HEK293 (cell line): ENCODE measurements around the gene FRMPD2.

Experiments used
- CTCF ChIA-PET: fragments of 350-600 bp; formaldehyde crosslinking; extraction: SDS; loops from one replicate; lab custom pipeline; 2021; ENCODE audit warnings: antibody characterized with exemption; lab: Yijun Ruan, JAX
- POLR2A ChIA-PET: fragments of 300-600 bp; formaldehyde crosslinking; extraction: SDS; loops from one replicate; lab custom pipeline; 2020; ENCODE audit warnings: antibody characterized with exemption, inconsistent platforms; lab: Yijun Ruan, JAX
- H3K27ac ChIP-seq: fragments of 200-500 bp; sonication (Bioruptor generic); 2 replicates; pipeline ENCODE4 v1.5.1; 2014; ENCODE audit warnings: low read depth, low read length, control low read depth, inconsistent platforms; ENCODE audit errors: extremely low read depth
- H3K36me3 ChIP-seq, 2 experiments: fragments of 200-500 bp in 1 of 2; sonication (Bioruptor generic) in 1 of 2; 1 replicate in 1 of 2; 2 replicates in 1 of 2; pipeline ENCODE4 v1.5.1; 2014 to 2017; ENCODE audit warnings: inconsistent platforms in 2 of 2, low read length in 2 of 2; ENCODE audit not compliant: control insufficient read depth in 2 of 2, insufficient read depth in 1 of 2
- H3K4me1 ChIP-seq: fragments of 200-500 bp; sonication (Bioruptor generic); 2 replicates; pipeline ENCODE4 v1.5.1; 2014; ENCODE audit warnings: mild to moderate bottlenecking, low read length, inconsistent platforms; ENCODE audit not compliant: control insufficient read depth, insufficient read depth
- H3K4me3 ChIP-seq: 2 replicates; pipeline ENCODE4 v1.5.1; 2011; ENCODE audit warnings: low read depth, mild to moderate bottlenecking, control low read depth, low read length, moderate library complexity
- H3K9me3 ChIP-seq: fragments of 200-500 bp; sonication (Bioruptor generic); 2 replicates; pipeline ENCODE4 v1.5.1; 2014; ENCODE audit warnings: low read depth, low read length, inconsistent platforms; ENCODE audit not compliant: control insufficient read depth, insufficient read depth
- REPIN1 ChIP-seq: fragments of 450-650 bp; formaldehyde crosslinking; IDR thresholded peaks from 2 replicates; pipeline ENCODE4 v1.5.1; 2017; ENCODE audit warnings: missing biosample characterization, missing genetic modification characterization, low read depth
- SCRT1 ChIP-seq: fragments of 450-650 bp; formaldehyde crosslinking; IDR thresholded peaks from 2 replicates; pipeline ENCODE4 v1.5.1; 2016; ENCODE audit warnings: missing biosample characterization, missing genetic modification characterization, borderline replicate concordance
- SCRT2 ChIP-seq: fragments of 450-650 bp; formaldehyde crosslinking; IDR thresholded peaks from 2 replicates; pipeline ENCODE4 v1.5.1; 2016; ENCODE audit warnings: missing biosample characterization, missing genetic modification characterization
- TCF7L2 ChIP-seq: IDR thresholded peaks from 2 replicates; pipeline ENCODE4 v1.6.1; 2011; ENCODE audit warnings: low read depth, mild to moderate bottlenecking, inconsistent platforms, low read length, moderate library complexity, borderline replicate concordance
- ZEB2 ChIP-seq: fragments of 450-650 bp; formaldehyde crosslinking; IDR thresholded peaks from 2 replicates; pipeline ENCODE4 v1.5.1; 2016; ENCODE audit warnings: missing biosample characterization, missing genetic modification characterization
- ZNF133 ChIP-seq: fragments of 450-650 bp; formaldehyde crosslinking; IDR thresholded peaks from 2 replicates; pipeline ENCODE4 v1.5.1; 2016; ENCODE audit warnings: missing biosample characterization, missing genetic modification characterization
- ZNF16 ChIP-seq: fragments of 450-650 bp; formaldehyde crosslinking; IDR thresholded peaks from 2 replicates; pipeline ENCODE4 v1.5.1; 2016; ENCODE audit warnings: low read depth, missing biosample characterization, missing genetic modification characterization
- ZNF549 ChIP-seq: fragments of 450-650 bp; IDR thresholded peaks from 2 replicates; pipeline ENCODE4 v1.5.1; 2018; ENCODE audit warnings: missing biosample characterization, missing genetic modification characterization, mild to moderate bottlenecking, inconsistent platforms, moderate library complexity
- ZNF571 ChIP-seq: fragments of 450-650 bp; formaldehyde crosslinking; IDR thresholded peaks from 2 replicates; pipeline ENCODE4 v1.5.0; 2017; ENCODE audit warnings: missing biosample characterization, missing genetic modification characterization
- ZNF600 ChIP-seq: fragments of 450-650 bp; formaldehyde crosslinking; IDR thresholded peaks from 2 replicates; pipeline ENCODE4 v1.5.1; 2016; ENCODE audit warnings: missing biosample characterization, missing genetic modification characterization
- ZNF626 ChIP-seq: fragments of 450-650 bp; sonication (Bioruptor Pico); formaldehyde crosslinking; IDR thresholded peaks from 2 replicates; pipeline ENCODE4 v1.5.1; 2018; ENCODE audit warnings: missing biosample characterization, missing genetic modification characterization, inconsistent platforms
- ZNF792 ChIP-seq: fragments of 450-650 bp; formaldehyde crosslinking; IDR thresholded peaks from 2 replicates; pipeline ENCODE4 v1.5.1; 2016; ENCODE audit warnings: missing biosample characterization, missing genetic modification characterization
- ZSCAN30 ChIP-seq: fragments of 450-650 bp; IDR thresholded peaks from 2 replicates; pipeline ENCODE4 v1.5.1; 2018; ENCODE audit warnings: missing biosample characterization, mild to moderate bottlenecking, missing genetic modification characterization, moderate library complexity
- TF ChIP-seq, protein P1 (sequence below): fragments of 450-650 bp; formaldehyde crosslinking; IDR thresholded peaks from 2 replicates; pipeline ENCODE4 v1.5.1; 2016; ENCODE audit warnings: missing biosample characterization, missing genetic modification characterization
- TF ChIP-seq, protein P2 (sequence below): fragments of 450-650 bp; IDR thresholded peaks from 2 replicates; pipeline ENCODE4 v1.5.1; 2018; ENCODE audit warnings: missing biosample characterization, missing genetic modification characterization
- TF ChIP-seq, protein P3 (sequence below): fragments of 450-650 bp; formaldehyde crosslinking; IDR thresholded peaks from 2 replicates; pipeline ENCODE4 v1.5.1; 2016; ENCODE audit warnings: missing biosample characterization, missing genetic modification characterization
- TF ChIP-seq, protein P4 (sequence below): IDR thresholded peaks from 2 replicates; pipeline ENCODE4 v1.6.1; 2011; ENCODE audit warnings: mild to moderate bottlenecking, low read depth, low read length, borderline replicate concordance
- TF ChIP-seq, protein P5 (sequence below): fragments of 450-650 bp; formaldehyde crosslinking; IDR thresholded peaks from 2 replicates; pipeline ENCODE4 v1.5.1; 2016; ENCODE audit warnings: missing biosample characterization, missing genetic modification characterization
- TF ChIP-seq, protein P6 (sequence below): fragments of 450-650 bp; formaldehyde crosslinking; IDR thresholded peaks from 2 replicates; pipeline ENCODE4 v1.5.1; 2016; ENCODE audit warnings: missing biosample characterization, missing genetic modification characterization
- TF ChIP-seq, protein P7 (sequence below): fragments of 450-650 bp; formaldehyde crosslinking; IDR thresholded peaks from 2 replicates; pipeline ENCODE4 v1.5.1; 2016; ENCODE audit warnings: missing biosample characterization, missing genetic modification characterization

Gene FRMPD2

DNA sequence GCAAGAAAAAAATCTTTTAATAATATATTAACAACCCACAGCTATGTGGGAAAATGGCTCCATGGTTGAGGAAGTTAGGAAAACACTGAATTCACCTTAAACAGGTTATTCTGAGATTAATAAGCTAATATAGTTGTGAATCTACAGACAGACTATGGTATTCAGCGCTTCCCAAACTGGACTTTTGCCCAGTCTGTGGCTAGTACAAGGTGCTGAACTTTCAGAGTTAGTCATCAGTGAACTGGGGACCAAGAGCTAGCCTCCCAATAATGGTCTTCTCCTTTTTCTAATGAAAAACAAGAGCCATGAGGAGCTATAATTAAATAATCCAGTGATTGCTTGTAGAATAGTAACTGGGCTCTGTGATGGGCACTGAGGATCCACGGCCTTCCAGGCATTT lies 65.3 kb downstream of the FRMPD2 start:
- Histone ChIP-seq H3K4me3 (no peak overlapping the region), H3K27ac (no peak overlapping the region), H3K36me3 (no peaks in the 10 kb centered on the region), H3K4me1 (no peaks in the 10 kb centered on the region), H3K9me3 (no peaks in the 10 kb centered on the region)
- ChIA-PET CTCF (interaction anchor here (0.8 kb wide), 1 partner anchor 15 kb away, joined by 3 read pairs; no protein-coding TSS in a partner anchor), POLR2A (no interaction called here)
- TF ChIP-seq ZNF626 (tag by site-specific recombination) (no peak), SCRT2 (no peak), ZNF600 (tag by site-specific recombination) (no peak), ZEB2 (no peak)
- TF ChIP-seq, protein P1, sequence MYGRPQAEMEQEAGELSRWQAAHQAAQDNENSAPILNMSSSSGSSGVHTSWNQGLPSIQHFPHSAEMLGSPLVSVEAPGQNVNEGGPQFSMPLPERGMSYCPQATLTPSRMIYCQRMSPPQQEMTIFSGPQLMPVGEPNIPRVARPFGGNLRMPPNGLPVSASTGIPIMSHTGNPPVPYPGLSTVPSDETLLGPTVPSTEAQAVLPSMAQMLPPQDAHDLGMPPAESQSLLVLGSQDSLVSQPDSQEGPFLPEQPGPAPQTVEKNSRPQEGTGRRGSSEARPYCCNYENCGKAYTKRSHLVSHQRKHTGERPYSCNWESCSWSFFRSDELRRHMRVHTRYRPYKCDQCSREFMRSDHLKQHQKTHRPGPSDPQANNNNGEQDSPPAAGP (tag by site-specific recombination) = no peak

DNA sequence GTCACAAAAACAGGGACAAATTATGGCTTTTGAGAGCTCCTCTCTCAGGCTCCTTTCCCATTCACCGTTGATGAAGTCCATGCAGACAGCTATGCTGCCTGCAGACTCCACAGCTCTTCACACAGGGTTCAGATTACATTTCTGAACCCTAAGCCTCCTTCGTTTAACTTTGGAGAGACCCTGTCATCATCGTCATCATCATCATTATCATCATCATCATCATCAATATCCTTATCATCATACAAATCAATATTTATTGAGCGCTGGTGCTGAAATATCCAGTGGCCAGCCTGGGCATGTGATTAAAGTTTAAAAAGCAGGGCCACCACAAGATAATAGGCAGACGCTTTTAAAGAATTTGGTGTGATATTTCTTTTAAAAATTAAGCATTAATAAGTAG lies 66.6 kb downstream of the FRMPD2 start:
- ChIA-PET CTCF (no interaction called here), POLR2A (no interaction called here)
- H3K4me3 ChIP-seq = no peak overlapping the region
- H3K36me3 ChIP-seq = no peaks in the 10 kb centered on the region
- H3K4me1 ChIP-seq = no peaks in the 10 kb centered on the region
- TF ChIP-seq, protein P2, sequence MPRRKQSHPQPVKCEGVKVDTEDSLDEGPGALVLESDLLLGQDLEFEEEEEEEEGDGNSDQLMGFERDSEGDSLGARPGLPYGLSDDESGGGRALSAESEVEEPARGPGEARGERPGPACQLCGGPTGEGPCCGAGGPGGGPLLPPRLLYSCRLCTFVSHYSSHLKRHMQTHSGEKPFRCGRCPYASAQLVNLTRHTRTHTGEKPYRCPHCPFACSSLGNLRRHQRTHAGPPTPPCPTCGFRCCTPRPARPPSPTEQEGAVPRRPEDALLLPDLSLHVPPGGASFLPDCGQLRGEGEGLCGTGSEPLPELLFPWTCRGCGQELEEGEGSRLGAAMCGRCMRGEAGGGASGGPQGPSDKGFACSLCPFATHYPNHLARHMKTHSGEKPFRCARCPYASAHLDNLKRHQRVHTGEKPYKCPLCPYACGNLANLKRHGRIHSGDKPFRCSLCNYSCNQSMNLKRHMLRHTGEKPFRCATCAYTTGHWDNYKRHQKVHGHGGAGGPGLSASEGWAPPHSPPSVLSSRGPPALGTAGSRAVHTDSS = peak; percentile 70; the same call in 1 of the 2 replicates
- TF ChIP-seq, protein P3, sequence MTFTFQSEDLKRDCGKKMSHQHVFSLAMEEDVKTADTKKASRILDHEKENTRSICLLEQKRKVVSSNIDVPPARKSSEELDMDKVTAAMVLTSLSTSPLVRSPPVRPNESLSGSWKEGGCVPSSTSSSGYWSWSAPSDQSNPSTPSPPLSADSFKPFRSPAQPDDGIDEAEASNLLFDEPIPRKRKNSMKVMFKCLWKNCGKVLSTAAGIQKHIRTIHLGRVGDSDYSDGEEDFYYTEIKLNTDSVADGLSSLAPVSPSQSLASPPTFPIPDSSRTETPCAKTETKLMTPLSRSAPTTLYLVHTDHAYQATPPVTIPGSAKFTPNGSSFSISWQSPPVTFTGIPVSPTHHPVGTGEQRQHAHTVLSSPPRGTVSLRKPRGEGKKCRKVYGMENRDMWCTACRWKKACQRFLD = no peak
- H3K27ac ChIP-seq = no peak overlapping the region
- H3K9me3 ChIP-seq = no peaks in the 10 kb centered on the region

DNA sequence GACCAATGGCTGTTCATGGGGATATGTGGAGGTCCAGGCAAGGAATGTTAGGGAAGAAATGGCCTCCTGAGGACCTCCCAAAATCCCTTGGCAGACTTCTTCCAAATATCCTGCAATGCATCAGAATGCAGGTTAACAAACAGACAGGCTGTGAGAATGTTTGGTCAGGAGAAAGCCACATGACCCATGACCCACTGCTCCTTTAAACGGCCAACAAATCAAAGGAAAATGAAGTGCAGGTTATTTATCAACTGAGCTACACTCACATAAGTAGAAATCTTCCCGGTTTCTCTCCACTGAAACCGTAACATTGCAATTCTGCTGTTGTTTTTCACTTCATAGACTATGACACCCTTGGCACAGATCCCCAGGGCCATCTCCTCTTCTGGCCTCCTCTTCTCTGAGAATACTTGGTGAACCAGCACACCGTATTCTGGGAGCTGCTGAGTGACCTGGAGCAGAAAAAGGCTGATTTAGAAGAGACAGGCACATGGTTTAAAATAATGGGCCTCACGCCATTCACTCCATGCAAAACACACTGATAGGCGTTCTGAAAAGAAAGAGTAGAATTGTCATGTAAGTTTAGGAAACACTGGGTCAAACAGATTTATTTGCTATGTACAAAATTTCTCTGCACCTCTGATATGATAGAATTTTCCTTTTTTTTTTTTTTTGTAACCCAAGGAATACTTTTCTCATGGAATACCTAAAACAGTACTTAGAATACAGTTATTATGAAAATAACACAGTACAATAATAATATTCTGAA lies 67.8 kb downstream of the FRMPD2 start:
- CTCF ChIA-PET = interaction anchor here (0.7 kb wide), 1 partner anchor 12 kb away, joined by 3 read pairs; no protein-coding TSS in a partner anchor
- Histone ChIP-seq H3K9me3 (no peaks in the 10 kb centered on the region), H3K27ac (no peak overlapping the region), H3K4me3 (no peak overlapping the region), H3K36me3 (no peaks in the 10 kb centered on the region), H3K4me1 (no peaks in the 10 kb centered on the region)
- POLR2A ChIA-PET = no interaction called here
- TF ChIP-seq, protein P4, sequence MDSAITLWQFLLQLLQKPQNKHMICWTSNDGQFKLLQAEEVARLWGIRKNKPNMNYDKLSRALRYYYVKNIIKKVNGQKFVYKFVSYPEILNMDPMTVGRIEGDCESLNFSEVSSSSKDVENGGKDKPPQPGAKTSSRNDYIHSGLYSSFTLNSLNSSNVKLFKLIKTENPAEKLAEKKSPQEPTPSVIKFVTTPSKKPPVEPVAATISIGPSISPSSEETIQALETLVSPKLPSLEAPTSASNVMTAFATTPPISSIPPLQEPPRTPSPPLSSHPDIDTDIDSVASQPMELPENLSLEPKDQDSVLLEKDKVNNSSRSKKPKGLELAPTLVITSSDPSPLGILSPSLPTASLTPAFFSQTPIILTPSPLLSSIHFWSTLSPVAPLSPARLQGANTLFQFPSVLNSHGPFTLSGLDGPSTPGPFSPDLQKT = no peak
- TF ChIP-seq SCRT1 (no peak), ZNF792 (no peak), ZNF133 (tag by site-specific recombination) (no peak), REPIN1 (no peak), ZNF571 (tag by site-specific recombination) (no peak), TCF7L2 (no peak), ZNF16 (tag by site-specific recombination) (no peak), ZNF549 (tag by site-specific recombination) (no peak), ZSCAN30 (tag by site-specific recombination) (no peak)
- TF ChIP-seq, protein P5, sequence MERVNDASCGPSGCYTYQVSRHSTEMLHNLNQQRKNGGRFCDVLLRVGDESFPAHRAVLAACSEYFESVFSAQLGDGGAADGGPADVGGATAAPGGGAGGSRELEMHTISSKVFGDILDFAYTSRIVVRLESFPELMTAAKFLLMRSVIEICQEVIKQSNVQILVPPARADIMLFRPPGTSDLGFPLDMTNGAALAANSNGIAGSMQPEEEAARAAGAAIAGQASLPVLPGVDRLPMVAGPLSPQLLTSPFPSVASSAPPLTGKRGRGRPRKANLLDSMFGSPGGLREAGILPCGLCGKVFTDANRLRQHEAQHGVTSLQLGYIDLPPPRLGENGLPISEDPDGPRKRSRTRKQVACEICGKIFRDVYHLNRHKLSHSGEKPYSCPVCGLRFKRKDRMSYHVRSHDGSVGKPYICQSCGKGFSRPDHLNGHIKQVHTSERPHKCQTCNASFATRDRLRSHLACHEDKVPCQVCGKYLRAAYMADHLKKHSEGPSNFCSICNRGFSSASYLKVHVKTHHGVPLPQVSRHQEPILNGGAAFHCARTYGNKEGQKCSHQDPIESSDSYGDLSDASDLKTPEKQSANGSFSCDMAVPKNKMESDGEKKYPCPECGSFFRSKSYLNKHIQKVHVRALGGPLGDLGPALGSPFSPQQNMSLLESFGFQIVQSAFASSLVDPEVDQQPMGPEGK (tag by site-specific recombination) = no peak
- TF ChIP-seq, protein P6, sequence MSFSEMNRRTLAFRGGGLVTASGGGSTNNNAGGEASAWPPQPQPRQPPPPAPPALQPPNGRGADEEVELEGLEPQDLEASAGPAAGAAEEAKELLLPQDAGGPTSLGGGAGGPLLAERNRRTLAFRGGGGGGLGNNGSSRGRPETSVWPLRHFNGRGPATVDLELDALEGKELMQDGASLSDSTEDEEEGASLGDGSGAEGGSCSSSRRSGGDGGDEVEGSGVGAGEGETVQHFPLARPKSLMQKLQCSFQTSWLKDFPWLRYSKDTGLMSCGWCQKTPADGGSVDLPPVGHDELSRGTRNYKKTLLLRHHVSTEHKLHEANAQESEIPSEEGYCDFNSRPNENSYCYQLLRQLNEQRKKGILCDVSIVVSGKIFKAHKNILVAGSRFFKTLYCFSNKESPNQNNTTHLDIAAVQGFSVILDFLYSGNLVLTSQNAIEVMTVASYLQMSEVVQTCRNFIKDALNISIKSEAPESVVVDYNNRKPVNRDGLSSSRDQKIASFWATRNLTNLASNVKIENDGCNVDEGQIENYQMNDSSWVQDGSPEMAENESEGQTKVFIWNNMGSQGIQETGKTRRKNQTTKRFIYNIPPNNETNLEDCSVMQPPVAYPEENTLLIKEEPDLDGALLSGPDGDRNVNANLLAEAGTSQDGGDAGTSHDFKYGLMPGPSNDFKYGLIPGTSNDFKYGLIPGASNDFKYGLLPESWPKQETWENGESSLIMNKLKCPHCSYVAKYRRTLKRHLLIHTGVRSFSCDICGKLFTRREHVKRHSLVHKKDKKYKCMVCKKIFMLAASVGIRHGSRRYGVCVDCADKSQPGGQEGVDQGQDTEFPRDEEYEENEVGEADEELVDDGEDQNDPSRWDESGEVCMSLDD (tag by site-specific recombination) = no peak
- TF ChIP-seq, protein P7, sequence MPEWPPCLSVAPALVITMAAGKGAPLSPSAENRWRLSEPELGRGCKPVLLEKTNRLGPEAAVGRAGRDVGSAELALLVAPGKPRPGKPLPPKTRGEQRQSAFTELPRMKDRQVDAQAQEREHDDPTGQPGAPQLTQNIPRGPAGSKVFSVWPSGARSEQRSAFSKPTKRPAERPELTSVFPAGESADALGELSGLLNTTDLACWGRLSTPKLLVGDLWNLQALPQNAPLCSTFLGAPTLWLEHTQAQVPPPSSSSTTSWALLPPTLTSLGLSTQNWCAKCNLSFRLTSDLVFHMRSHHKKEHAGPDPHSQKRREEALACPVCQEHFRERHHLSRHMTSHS (tag by site-specific recombination) = no peak
